HG03571 (cell line): ENCODE measurements around the gene CPED1.
"Not testable (repeated sequence)": the region's sequence is repeated elsewhere in the genome, so short reads cannot be mapped to it uniquely, and the experiment has no call there.

Experiments used
- ATAC-seq: cut with Tn5 transposase; IDR thresholded peaks from one replicate; pipeline ENCODE4 v1.9.1; 2021; ENCODE audit not compliant: unreplicated experiment

The CPED1 gene

GRCh38 chr7:121172484-121172883 lies 184.0 kb downstream of the CPED1 start:
- no peak for ATAC-seq

GRCh38 chr7:121175826-121176225 lies 187.3 kb downstream of the CPED1 start:
- ATAC-seq: no peak

GRCh38 chr7:121178452-121178851 lies 189.9 kb downstream of the CPED1 start:
- ATAC-seq: no peak

GRCh38 chr7:121178869-121179497 lies 190.5 kb downstream of the CPED1 start:
- no peak for ATAC-seq

GRCh38 chr7:121180436-121181063 lies 192.0 kb downstream of the CPED1 start:
- ATAC-seq: peak; percentile 94

GRCh38 chr7:121181357-121181756 lies 192.8 kb downstream of the CPED1 start:
- no peak for ATAC-seq

- no peak for ATAC-seq
Observed at GRCh38 chr7:121182281-121182680, 193.8 kb downstream of the CPED1 start.

- no peak for ATAC-seq
Observed at GRCh38 chr7:121182902-121183301, 194.4 kb downstream of the CPED1 start.

GRCh38 chr7:121183883-121184282 lies 195.4 kb downstream of the CPED1 start:
- not testable (repeated sequence) for ATAC-seq

- ATAC-seq: no peak
Observed at GRCh38 chr7:121186746-121187145, 198.2 kb downstream of the CPED1 start.

- ATAC-seq: peak; percentile 72
Observed at GRCh38 chr7:121187222-121187621, 198.7 kb downstream of the CPED1 start.

GRCh38 chr7:121187676-121188075 lies 199.2 kb downstream of the CPED1 start:
- no peak for ATAC-seq

- ATAC-seq: no peak
Observed at GRCh38 chr7:121192834-121193233, 204.3 kb downstream of the CPED1 start.

- ATAC-seq: no peak
Observed at GRCh38 chr7:121195010-121195409, 206.5 kb downstream of the CPED1 start.

GRCh38 chr7:121195874-121196273 lies 207.4 kb downstream of the CPED1 start:
- no peak for ATAC-seq

GRCh38 chr7:121196286-121196685 lies 207.8 kb downstream of the CPED1 start:
- ATAC-seq: no peak

- no peak for ATAC-seq
Observed at GRCh38 chr7:121197455-121197854, 208.9 kb downstream of the CPED1 start.

GRCh38 chr7:121198502-121198901 lies 210.0 kb downstream of the CPED1 start:
- no peak for ATAC-seq

- ATAC-seq: no peak
Observed at GRCh38 chr7:121202125-121202524, 213.6 kb downstream of the CPED1 start.

- no peak for ATAC-seq
Observed at GRCh38 chr7:121202834-121203233, 214.3 kb downstream of the CPED1 start.

- ATAC-seq: no peak
Observed at GRCh38 chr7:121204537-121204936, 216.0 kb downstream of the CPED1 start.

GRCh38 chr7:121205777-121206176 lies 217.3 kb downstream of the CPED1 start:
- no peak for ATAC-seq

GRCh38 chr7:121211253-121211652 lies 222.7 kb downstream of the CPED1 start:
- ATAC-seq: no peak
